ENCODE results near the gene GNA12. TPM values are rescaled to one million over a fixed set of nuclear protein-coding genes. Genes with fewer than 3 reads are reported as not detected.
"Not testable (repeated sequence)": the region's sequence is repeated elsewhere in the genome, so short reads cannot be mapped to it uniquely, and the experiment has no call there.

The GNA12 gene
- polyA plus RNA-seq, 1 donor from 2014 or later, result 16.4 TPM

DNA sequence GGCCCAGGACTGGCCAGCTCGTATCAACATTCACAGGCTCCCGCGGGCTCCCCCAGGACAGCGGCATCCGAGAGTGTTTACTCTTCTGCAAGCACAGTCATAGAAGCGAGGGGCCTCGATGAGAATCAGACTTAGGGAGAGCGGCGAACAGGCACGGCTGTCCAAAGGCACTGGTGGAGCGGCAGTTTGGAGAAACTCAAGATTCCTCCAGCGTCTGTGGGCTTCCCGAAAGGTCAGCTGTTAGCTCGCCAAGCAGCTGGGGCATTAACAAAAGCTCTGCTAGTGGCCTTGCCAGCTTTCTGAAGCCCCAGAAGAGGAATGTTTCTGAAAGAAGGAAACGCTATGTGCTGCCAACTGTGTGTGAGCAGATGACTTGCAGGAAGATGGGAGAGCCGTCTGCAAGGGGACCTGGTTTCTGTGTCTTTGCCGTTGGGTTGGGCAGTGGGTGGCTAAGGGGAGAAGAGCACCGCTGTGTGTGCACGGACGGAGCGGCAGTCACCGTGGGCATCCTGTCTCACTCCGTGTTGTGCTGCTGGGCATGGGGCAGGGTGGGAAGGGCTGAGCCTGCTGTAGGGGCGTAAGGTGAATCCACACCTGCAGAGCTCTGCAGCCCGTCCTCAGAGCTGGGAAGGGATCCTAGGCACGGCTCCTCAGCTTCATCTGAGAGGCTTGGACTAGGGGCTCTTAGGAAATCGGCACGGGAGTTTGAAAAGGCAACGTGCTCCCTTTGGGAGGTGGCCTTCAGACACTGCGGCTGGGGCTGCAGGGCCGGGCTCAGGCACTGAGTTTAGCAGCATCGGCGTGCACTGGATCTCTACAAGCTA, 114.0 kb downstream of the GNA12 start:
- H3K4me1 Mint-ChIP-seq, result peaks cover 3 to 10% (median 6%) of the 10 kb centered on the region in 3 donors
- peaks cover 4% of the 10 kb centered on the region for H3K36me3 Mint-ChIP-seq
- H3K9me3 Mint-ChIP-seq, result no peaks in the 10 kb centered on the region
- H3K27me3 Mint-ChIP-seq, result no peaks in the 10 kb centered on the region
- H3K4me3 Mint-ChIP-seq, result no peak overlapping the region
- no peak overlapping the region for H3K27ac Mint-ChIP-seq

DNA sequence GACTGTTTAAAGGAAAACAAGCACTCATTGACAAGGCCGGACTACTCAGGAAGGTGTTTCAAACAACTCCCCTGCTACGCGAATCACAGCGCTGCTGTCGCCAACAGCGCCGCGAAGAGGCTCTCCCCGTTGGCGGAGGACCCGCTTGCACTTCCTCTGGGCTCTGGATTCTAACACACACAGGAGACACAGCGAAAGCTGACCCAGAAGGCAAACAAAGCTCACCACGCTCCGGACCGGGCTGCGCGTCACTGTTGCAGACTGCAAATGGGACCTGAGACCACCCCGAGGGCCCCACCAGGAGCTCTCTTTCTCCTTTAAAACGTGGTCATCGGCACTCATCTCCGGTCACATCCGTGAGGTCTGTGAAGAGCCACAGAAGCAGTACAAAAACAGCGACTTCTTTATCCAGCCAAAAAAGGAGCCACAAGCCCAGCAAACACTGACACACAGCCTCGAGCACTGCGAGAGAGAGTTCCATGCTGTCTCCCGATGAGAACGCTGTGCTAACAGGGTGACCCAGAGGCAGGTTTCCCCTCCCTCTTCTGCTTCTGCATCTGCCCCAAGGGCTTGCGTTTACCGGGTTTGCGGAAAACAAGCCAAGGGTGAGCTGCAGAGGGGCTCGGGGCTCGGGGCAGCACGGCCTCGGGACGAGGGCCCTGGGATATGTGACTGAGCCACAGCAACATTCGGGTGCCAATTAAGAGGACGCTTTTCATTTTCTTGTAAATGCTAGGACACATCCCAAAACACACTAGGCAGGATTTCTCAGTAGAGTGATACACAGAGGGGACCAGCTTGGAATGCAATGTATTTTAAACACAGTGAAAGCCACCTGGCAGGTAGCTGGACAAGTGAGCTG, 114.8 kb downstream of the GNA12 start:
- Mint-ChIP-seq H3K4me3 (peak overlapping the region in 1 of 4 donors; percentile 74), H3K27ac (no peak overlapping the region), H3K4me1 (peaks cover 0 to 8% (median 5%) of the 10 kb centered on the region in 3 donors), H3K36me3 (peaks cover 5% of the 10 kb centered on the region), H3K9me3 (no peaks in the 10 kb centered on the region), H3K27me3 (no peaks in the 10 kb centered on the region)

DNA sequence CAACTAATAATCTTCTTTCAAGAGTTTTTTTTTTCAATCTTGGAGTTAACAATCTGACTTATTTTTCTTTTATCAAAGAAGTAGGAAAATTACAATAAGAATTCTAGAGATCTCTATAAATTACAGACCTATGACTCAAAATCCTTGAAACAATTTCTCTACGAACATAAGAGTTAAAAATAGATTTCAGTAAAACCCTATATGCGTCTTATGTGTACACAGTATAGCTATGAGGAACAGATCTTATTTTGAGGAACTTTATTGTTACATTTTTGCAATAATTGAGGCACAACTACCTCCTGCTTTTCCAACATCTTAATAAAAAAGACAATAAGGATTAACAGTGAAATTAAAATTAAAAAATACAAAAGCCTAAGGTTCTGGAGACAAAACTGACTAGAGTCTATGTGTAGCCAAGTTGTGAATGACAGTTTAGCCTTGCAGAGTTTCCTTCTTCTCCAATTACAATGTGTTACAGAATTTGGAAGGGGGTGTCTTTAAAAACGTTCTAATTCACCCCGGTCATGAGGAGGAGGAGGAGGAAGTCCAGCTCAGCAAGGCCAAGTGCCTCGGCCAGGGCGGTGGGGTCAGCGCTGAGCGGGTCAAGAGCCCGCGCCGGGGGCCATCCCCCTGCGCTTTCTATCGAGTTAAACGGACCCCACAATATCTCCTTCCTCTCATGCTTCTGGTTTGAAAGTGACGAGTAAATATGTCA, 115.6 kb downstream of the GNA12 start:
- Mint-ChIP-seq H3K27me3 (no peaks in the 10 kb centered on the region), H3K27ac (no peak overlapping the region), H3K36me3 (peaks cover 5% of the 10 kb centered on the region), H3K4me1 (peaks cover 0 to 5% (median 2%) of the 10 kb centered on the region in 3 donors), H3K9me3 (no peaks in the 10 kb centered on the region), H3K4me3 (no peak overlapping the region)

DNA sequence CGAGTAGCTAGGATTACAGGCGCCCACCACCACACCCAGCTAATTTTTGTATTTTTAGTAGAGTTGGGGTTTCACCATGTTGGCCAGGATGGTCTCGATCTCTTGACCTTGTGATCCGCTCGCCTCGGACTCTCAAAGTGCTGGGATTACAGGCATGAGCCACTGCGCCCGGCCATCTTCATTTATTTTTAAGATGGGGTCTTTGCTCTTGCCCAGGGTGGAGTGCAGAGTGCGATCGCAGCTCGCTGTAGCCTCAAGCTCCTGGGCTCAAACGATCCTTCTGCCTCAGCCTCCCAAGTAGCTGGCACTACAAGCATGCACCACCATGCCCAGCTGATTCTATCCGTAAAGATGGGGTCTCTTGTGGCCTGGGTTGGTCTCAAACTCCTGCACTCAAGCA, 116.9 kb downstream of the GNA12 start:
- H3K36me3 Mint-ChIP-seq, H3K9me3 Mint-ChIP-seq, H3K4me3 Mint-ChIP-seq, H3K27me3 Mint-ChIP-seq, H3K4me1 Mint-ChIP-seq: not testable (repeated sequence)
- peak overlapping the region in 2 of 3 donors; percentile 31 to 60 for H3K27ac Mint-ChIP-seq

DNA sequence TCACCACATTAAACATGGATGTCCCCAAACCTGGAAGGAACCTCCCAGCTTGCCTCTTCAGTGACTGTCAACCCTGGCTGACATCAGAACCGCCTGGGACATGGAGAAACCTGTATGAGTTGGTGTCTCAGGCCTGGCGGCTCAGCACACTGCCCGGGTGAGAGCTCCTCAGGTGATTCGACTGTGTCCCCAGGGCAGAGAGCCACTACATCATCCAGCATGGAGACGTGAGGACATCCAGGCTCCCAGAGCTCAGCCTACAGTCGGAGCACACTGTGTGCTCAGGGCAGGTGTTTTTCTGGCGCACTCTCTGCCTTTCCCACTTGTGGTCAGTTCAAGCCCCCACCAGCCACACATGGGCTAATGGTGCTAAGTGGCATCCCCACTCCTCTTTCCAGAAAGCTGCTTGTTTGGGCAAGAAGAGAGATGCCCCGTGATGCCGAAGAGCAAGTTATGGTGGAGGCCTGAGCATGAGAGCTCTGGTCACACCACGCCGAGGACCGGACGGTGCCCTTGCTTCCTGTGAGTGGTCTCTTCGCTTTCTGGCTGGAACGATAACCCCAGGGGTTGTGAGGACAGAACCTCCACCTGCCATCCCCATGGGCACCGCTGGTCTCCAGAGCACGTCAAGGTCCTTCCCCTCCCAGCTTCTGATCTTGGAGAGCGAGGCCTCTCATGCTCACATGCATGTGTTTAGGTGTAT, 117.6 kb downstream of the GNA12 start:
- Mint-ChIP-seq H3K36me3 (peaks cover 6% of the 10 kb centered on the region), H3K4me3 (no peak overlapping the region), H3K27ac (no peak overlapping the region), H3K27me3 (no peaks in the 10 kb centered on the region), H3K4me1 (no peaks in the 10 kb centered on the region), H3K9me3 (no peaks in the 10 kb centered on the region)

DNA sequence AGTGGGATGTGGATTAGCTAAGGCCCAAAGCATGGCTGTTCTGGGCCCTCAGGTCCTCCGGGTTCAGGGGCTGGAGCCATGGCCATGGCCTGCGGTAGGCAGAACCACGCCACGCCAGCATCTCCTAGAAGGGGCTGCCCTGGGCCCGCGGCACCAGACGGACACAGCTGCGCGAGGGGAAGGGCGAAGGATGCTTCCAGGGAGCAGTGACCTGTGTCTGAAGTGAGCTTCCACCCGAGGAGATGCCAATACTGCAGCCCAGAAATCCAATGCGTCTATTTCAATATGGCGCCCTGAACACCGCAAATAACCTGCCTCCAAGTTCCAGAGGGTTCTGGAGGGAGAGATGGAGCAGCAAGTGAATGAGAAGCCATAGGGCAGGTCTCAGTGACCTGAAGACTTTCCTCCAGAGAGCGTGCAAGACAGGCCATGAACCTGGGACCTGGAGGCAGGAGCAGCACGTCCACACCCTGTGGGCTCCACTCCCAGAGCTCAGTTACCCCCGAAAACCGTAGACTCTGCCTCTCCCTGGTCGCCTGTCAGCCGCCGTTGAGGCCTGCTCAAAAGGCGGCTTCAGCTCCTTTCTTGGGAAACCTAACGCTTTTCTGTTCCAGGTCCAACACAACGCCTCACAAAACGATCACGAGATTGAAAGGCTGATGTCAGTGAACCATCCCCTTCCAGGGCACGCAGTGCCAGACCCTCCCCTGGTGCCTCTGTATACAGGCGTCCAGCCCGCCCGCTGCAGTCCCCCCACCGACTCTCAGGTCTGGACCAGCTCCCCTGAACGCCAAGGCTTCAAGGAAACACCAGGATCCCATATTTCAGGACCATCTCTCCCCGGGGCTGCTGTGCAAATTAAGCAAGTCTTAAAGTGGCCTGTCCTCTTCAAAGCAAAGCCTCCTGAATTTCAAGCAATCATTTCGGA, 118.7 kb downstream of the GNA12 start:
- peaks cover 6 to 7% (median 7%) of the 10 kb centered on the region in 3 donors for H3K4me1 Mint-ChIP-seq
- H3K27me3 Mint-ChIP-seq, result no peaks in the 10 kb centered on the region
- peak overlapping the region in 2 of 3 donors; percentile 47 to 60 for H3K27ac Mint-ChIP-seq
- H3K36me3 Mint-ChIP-seq, result peaks cover 5% of the 10 kb centered on the region
- H3K4me3 Mint-ChIP-seq, result peak overlapping the region in 1 of 4 donors; percentile 47
- H3K9me3 Mint-ChIP-seq, result no peaks in the 10 kb centered on the region

DNA sequence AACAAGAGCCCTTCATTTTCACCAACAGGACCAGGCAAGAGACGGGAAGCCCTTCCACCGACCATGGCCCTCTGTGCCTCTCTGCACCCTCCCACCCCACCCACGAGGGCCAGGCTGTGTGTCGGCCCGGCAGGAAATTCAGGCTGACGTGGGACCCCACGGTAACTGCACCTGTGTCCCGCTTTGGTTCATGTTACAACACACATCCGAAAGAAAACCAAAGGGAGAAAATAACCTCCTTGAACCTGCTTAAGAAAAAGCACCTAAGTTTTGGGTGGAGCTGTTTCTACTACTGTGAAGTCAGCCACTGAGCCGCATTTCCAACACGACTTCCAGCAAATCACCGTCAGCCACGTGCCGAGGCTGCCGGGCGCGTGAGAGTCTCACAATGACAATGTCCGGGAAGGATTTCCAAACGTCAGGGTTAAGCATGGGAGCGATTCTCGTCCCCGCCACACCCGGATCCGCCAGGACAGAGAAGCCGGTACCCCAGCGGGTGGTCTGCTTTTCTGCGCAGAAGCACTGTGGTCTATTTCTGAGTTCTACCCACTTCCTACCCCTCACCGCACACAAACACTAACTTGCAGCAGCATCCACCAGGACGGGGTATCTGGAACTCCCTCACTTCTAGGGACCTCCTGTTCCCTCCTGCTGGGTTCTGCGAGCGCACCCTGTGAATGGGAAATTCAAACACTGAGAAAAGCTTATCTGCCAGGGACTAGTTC, 119.5 kb downstream of the GNA12 start:
- Mint-ChIP-seq H3K27me3 (no peaks in the 10 kb centered on the region), H3K4me3 (peak overlapping the region in 1 of 4 donors; percentile 47), H3K27ac (peak overlapping the region in 2 of 3 donors; percentile 47 to 60), H3K9me3 (no peaks in the 10 kb centered on the region), H3K36me3 (peaks cover 6% of the 10 kb centered on the region), H3K4me1 (peaks cover 6 to 12% (median 7%) of the 10 kb centered on the region in 3 donors)

DNA sequence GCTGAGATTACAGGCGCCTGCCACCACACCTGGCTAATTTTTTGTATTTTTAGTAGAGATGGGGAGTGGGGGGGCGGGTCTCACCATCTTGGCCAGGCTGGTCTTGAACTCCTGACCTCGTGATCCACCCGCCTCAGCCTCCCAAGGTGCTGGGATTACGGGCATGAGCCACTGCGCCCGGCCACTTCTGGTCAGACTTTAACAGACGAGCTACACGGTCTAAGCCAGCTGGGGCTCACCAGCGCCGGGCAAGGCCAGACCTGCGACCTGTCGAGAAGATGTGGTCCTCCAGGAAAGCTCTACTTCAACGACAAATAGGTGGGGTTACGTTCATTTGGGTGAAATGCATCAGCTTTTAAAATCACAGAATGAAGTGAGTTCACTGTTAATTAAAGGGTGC, 120.1 kb downstream of the GNA12 start:
- H3K27me3 Mint-ChIP-seq, H3K27ac Mint-ChIP-seq, H3K4me3 Mint-ChIP-seq, H3K36me3 Mint-ChIP-seq, H3K9me3 Mint-ChIP-seq: not testable (repeated sequence)
- H3K4me1 Mint-ChIP-seq, result peaks cover 7 to 15% (median 9%) of the 10 kb centered on the region in 3 donors

DNA sequence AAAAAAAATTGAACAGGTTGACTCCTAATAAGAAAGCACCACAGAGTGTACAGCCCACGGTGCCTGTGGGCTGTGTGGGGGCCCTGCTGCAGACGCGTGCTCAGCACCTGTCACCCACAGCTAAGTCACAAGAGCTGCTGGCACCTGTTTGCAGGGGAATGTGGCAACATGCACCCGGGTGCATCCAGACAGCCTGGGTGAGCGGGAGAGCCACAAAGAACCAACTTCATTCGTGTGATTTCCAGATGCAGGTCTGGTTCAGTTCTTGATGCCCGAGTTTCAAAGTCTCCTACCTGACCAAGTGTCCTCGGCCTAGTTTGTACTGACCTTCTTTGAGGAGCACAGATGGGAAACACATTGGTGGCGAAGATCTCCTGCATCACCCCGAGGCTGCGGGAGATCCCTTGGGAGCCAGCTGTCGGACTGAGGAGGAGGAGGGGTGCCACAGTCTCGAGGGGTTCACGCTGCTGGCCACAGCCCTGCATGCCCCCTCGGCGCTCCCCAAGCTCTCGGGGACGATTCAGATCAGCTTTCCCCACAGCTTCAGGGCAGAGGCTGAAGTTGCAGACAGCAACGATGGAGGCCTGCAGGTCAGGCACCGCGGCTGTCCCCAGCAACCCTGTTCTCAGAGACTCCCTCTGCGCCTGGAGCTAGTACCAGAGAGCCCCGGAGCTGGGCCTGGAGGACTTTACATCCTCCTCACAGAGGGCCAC, 120.8 kb downstream of the GNA12 start:
- Mint-ChIP-seq H3K9me3 (no peaks in the 10 kb centered on the region), H3K27ac (peak overlapping the region in 2 of 3 donors; percentile 78 to 93), H3K4me3 (no peak overlapping the region), H3K4me1 (peaks cover 11 to 17% (median 15%) of the 10 kb centered on the region in 3 donors), H3K27me3 (no peaks in the 10 kb centered on the region), H3K36me3 (peaks cover 5% of the 10 kb centered on the region)

DNA sequence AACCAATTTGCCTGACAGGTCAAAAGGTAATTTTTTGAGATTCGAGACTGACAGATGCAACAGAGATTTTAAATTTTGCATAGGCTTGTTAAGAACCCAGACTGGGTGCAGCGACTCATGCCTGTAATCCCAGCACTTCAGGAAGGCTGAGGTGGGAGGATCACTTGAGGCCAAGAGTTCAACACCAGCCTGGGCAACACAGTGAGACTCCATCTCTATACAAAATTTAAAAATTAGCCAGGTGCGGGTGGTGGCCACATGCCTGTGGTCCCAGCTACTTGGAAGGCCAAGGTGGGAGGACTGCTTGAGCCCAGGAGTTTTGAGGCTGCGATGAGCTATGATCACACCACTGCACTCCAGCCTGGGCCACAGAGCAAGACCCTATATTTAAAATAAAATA, 121.5 kb downstream of the GNA12 start:
- Mint-ChIP-seq H3K4me1 (peaks cover 12 to 21% (median 18%) of the 10 kb centered on the region in 3 donors), H3K4me3 (no peak overlapping the region), H3K9me3 (no peaks in the 10 kb centered on the region), H3K36me3 (peaks cover 5% of the 10 kb centered on the region), H3K27me3 (no peaks in the 10 kb centered on the region), H3K27ac (peak overlapping the region in 1 of 3 donors; percentile 93)

DNA sequence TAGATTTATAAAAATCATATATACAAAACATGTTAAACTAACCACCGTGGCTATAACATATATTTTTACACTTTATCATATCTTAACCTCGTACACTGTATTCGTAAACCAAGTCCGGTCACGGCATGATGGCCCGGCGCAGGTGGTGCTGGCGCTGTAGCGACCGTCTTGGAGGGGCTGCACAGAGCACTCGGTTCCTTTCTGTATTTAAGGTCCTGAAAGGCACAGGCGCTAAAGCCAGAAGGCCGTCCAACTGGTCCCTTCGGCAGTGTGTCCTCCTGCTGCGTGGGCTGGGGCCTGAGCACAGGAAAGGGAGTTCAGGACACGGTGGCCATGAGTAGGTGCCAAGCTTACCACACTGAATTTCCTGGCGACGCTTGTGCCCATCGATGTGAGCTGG, 122.3 kb downstream of the GNA12 start:
- H3K4me3 Mint-ChIP-seq, result no peak overlapping the region
- H3K9me3 Mint-ChIP-seq, result no peaks in the 10 kb centered on the region
- no peaks in the 10 kb centered on the region for H3K27me3 Mint-ChIP-seq
- peaks cover 13 to 27% (median 21%) of the 10 kb centered on the region in 3 donors for H3K4me1 Mint-ChIP-seq
- no peak overlapping the region for H3K27ac Mint-ChIP-seq
- peaks cover 5% of the 10 kb centered on the region for H3K36me3 Mint-ChIP-seq

DNA sequence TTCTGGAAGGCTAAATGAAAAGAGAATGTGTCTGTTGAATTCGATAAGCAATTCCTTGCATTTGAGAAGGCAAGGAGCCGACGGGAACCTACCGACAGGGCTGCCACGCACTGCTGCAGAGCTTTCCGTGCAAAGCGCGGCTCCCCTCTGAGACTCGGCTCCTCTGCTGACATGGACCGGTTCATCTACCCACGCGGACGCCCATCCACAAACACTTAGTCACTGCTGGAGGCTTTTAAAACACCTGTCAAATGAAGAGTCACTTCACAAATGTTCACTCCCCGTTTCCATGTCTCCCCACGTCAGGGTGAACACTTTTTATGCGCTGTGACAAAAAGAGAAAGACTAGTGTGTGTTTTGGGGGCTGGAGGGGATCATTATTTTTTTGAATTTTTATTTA, 124.1 kb downstream of the GNA12 start:
- Mint-ChIP-seq H3K27ac (peak overlapping the region in 1 of 3 donors; percentile 59), H3K9me3 (no peaks in the 10 kb centered on the region), H3K4me1 (peaks cover 25 to 41% (median 39%) of the 10 kb centered on the region in 3 donors), H3K27me3 (no peaks in the 10 kb centered on the region), H3K4me3 (no peak overlapping the region), H3K36me3 (peaks cover 5% of the 10 kb centered on the region)
